Neural progenitor cell (in vitro differentiated cells): Measurements from ENCODE around the gene ELP5. TPM values are rescaled to one million over a fixed set of nuclear protein-coding genes. Genes with fewer than 3 reads are reported as not detected.

Source experiments
- DNase-seq: peaks from one replicate; pipeline ENCODE4 v3.0.0-alpha.2; 2016; ENCODE audit warnings: low spot score
- H2AFZ ChIP-seq: fragments of 200-600 bp; sonication (generic); replicated peaks from 2 replicates; pipeline ENCODE4 v1.6.1; 2016; ENCODE audit warnings: antibody characterized with exemption
- H3F3A ChIP-seq: fragments of 200-600 bp; sonication (generic); 2 replicates; pipeline ENCODE4 v1.6.1; 2016; ENCODE audit warnings: antibody characterized with exemption, low read depth
- H3K27ac ChIP-seq: fragments of 200-600 bp; sonication (generic); 2 replicates; pipeline ENCODE4 v1.5.1; 2016; ENCODE audit warnings: mild to moderate bottlenecking
- H3K27me3 ChIP-seq: fragments of 200-600 bp; sonication (generic); 2 replicates; pipeline ENCODE4 v1.6.1; 2016; ENCODE audit warnings: mild to moderate bottlenecking, moderate library complexity
- H3K36me3 ChIP-seq: fragments of 200-600 bp; sonication (generic); 2 replicates; pipeline ENCODE4 v1.5.1; 2016
- H3K4me1 ChIP-seq: fragments of 200-600 bp; sonication (generic); 2 replicates; pipeline ENCODE4 v1.6.1; 2016; ENCODE audit warnings: mixed run types
- H3K4me2 ChIP-seq: fragments of 200-600 bp; sonication (generic); 2 replicates; pipeline ENCODE4 v1.6.1; 2016
- H3K4me3 ChIP-seq: fragments of 200-600 bp; sonication (generic); 2 replicates; pipeline ENCODE4 v1.5.1; 2016
- H3K79me2 ChIP-seq: fragments of 200-600 bp; sonication (generic); 2 replicates; pipeline ENCODE4 v1.6.1; 2016; ENCODE audit warnings: low read depth
- H3K9ac ChIP-seq: fragments of 200-600 bp; sonication (generic); 2 replicates; pipeline ENCODE4 v1.6.1; 2016
- H3K9me3 ChIP-seq: fragments of 200-600 bp; sonication (generic); 2 replicates; pipeline ENCODE4 v1.5.1; 2016; ENCODE audit warnings: low read depth
- H4K20me1 ChIP-seq: fragments of 200-600 bp; sonication (generic); 2 replicates; pipeline ENCODE4 v1.6.1; 2016; ENCODE audit warnings: low read depth
- H3K27ac Mint-ChIP-seq: 3 replicates; pipeline ENCODE4 v1.8.0; 2021; ENCODE audit warnings: mixed read lengths
- H3K27me3 Mint-ChIP-seq: 2 replicates; pipeline ENCODE4 v1.8.0; 2022; ENCODE audit warnings: low read depth, mild to moderate bottlenecking, inconsistent platforms, moderate library complexity, mixed read lengths; ENCODE audit not compliant: insufficient read depth
- H3K36me3 Mint-ChIP-seq: 3 replicates; pipeline ENCODE4 v1.8.0; 2021; ENCODE audit warnings: mixed read lengths
- H3K4me1 Mint-ChIP-seq: 3 replicates; pipeline ENCODE4 v1.8.0; 2021; ENCODE audit warnings: mixed read lengths
- H3K4me3 Mint-ChIP-seq: 3 replicates; pipeline ENCODE4 v1.8.0; 2021; ENCODE audit warnings: mild to moderate bottlenecking, moderate library complexity, mixed read lengths
- H3K9me3 Mint-ChIP-seq: 3 replicates; pipeline ENCODE4 v1.8.0; 2020; ENCODE audit warnings: mixed read lengths
- CTCF ChIP-seq: fragments of 200-600 bp; sonication (generic); IDR thresholded peaks from 2 replicates; pipeline ENCODE4 v1.5.1; 2017; ENCODE audit warnings: antibody characterized with exemption, mild to moderate bottlenecking
- EZH2 ChIP-seq: fragments of 200-600 bp; sonication (generic); IDR thresholded peaks from 2 replicates; pipeline ENCODE4 v1.6.1; 2017; ENCODE audit warnings: antibody characterized with exemption, mild to moderate bottlenecking, moderate library complexity
- EZH2phosphoT487 ChIP-seq: fragments of 200-600 bp; sonication (generic); IDR thresholded peaks from 2 replicates; pipeline ENCODE4 v1.6.1; 2017; ENCODE audit warnings: antibody characterized with exemption
- total RNA-seq: library from RNA; depleted of rRNA; stranded (reverse); fragments of >200 nt; gene quantifications from 2 replicates; pipeline ENCODE4 v1.2.3, GENCODE V29; 2015; ENCODE audit warnings: low replicate concordance

Gene ELP5
- total RNA-seq, 1 donor from 2014 or later = 17.5 TPM

DNA sequence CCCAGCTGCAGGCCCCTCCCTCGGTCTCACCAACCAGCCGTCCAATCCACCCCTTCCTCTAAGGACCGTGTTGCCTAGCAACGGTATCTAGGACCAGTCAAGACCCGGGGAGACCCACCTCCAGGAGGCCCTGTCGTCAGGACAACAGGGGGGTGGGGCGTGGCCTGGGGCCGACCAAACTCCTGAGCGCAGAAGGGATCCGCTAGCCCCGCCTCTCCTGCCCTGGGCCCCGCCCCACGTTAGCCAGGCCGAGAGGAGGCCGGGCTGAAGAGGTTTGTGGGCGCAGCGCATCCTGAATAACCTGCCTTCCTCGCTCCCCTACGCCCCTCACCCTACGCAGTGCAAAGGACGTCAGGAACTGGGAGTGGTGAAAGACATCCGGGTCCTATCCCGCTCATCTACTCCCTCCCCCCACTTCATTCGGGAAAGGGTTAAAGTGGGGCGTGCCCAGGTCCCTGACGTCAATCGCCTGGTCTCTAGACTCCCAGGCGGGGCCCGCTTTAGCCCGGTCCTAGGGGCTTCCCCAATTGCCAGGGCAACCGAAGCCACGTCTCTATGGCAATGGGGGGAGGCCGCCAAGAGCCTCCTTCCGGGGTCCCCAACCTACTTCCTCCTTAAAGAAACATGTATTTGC, 47.1 kb upstream of the ELP5 start:
- Mint-ChIP-seq H3K9me3 (no peaks in the 10 kb centered on the region), H3K4me1 (peaks cover 59% of the 10 kb centered on the region), H3K36me3 (peaks cover 25% of the 10 kb centered on the region), H3K27ac (peak overlapping the region; percentile 48), H3K4me3 (peak overlapping the region; percentile 78), H3K27me3 (peaks cover 2% of the 10 kb centered on the region)
- Histone ChIP-seq H4K20me1 (peaks cover 29% of the 10 kb centered on the region), H2AFZ (no peak overlapping the region), H3K4me1 (peaks cover 36% of the 10 kb centered on the region), H3K36me3 (peaks cover 11% of the 10 kb centered on the region), H3K4me2 (peak overlapping the region; percentile 76), H3K9ac (no peak overlapping the region), H3K27ac (no peak overlapping the region), H3K79me2 (peaks cover 48% of the 10 kb centered on the region), H3K9me3 (no peaks in the 10 kb centered on the region), H3F3A (peaks cover 35% of the 10 kb centered on the region), H3K27me3 (no peaks in the 10 kb centered on the region), H3K4me3 (peak overlapping the region; percentile 58)
- peak; percentile 99 for DNase-seq
- TF ChIP-seq CTCF = no peak
- TF ChIP-seq EZH2 = no peak
- no peak for TF ChIP-seq EZH2phosphoT487

DNA sequence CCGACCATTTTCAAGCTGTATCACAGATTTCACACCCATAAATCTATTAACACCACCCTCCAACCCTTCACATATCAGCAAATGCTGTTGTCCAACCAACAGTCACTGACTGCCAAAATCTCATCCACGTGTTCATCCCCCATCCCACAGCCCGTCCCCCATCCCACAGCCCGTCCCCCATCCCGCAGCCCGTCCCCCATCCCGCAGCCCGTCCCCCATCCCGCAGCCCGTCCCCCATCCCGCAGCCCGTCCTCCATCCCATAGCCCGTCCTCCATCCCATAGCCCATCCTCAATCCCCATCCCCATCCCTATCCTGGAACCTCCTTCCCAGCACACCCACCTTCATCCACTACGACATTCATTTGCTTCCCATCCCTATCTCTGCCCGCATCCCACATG, 46.5 kb upstream of the ELP5 start:
- H3K27ac Mint-ChIP-seq = peak overlapping the region; percentile 48
- peaks cover 2% of the 10 kb centered on the region for H3K27me3 Mint-ChIP-seq
- Histone ChIP-seq H3K27ac (no peak overlapping the region), H3K79me2 (peaks cover 54% of the 10 kb centered on the region), H3K36me3 (peaks cover 11% of the 10 kb centered on the region), H3K4me3 (peak overlapping the region; percentile 58), H3K9me3 (no peaks in the 10 kb centered on the region), H2AFZ (no peak overlapping the region), H3F3A (peaks cover 41% of the 10 kb centered on the region), H3K9ac (no peak overlapping the region), H3K4me2 (peak overlapping the region; percentile 76), H4K20me1 (peaks cover 29% of the 10 kb centered on the region), H3K27me3 (no peaks in the 10 kb centered on the region), H3K4me1 (peaks cover 38% of the 10 kb centered on the region)
- H3K9me3 Mint-ChIP-seq = no peaks in the 10 kb centered on the region
- no peak for TF ChIP-seq CTCF
- no peak for TF ChIP-seq EZH2phosphoT487
- TF ChIP-seq EZH2 = no peak
- peaks cover 25% of the 10 kb centered on the region for H3K36me3 Mint-ChIP-seq
- peak overlapping the region; percentile 78 for H3K4me3 Mint-ChIP-seq
- DNase-seq = no peak
- H3K4me1 Mint-ChIP-seq = peaks cover 65% of the 10 kb centered on the region

GRCh38 chr17:7207120-7208001, 44.7 kb upstream of the ELP5 start:
- peak overlapping the region; percentile 72 for H3K4me2 ChIP-seq
- H4K20me1 ChIP-seq = peaks cover 29% of the 10 kb centered on the region
- no peaks in the 10 kb centered on the region for H3K9me3 Mint-ChIP-seq
- DNase-seq = no peak
- no peaks in the 10 kb centered on the region for H3K27me3 ChIP-seq
- H3K4me3 Mint-ChIP-seq = peak overlapping the region; percentile 79
- peaks cover 4% of the 10 kb centered on the region for H3K36me3 ChIP-seq
- H3K4me1 Mint-ChIP-seq = peaks cover 77% of the 10 kb centered on the region
- H3K27me3 Mint-ChIP-seq = peaks cover 4% of the 10 kb centered on the region
- peaks cover 51% of the 10 kb centered on the region for H3K4me1 ChIP-seq
- H3K4me3 ChIP-seq = peak overlapping the region; percentile 30
- peaks cover 16% of the 10 kb centered on the region for H3K36me3 Mint-ChIP-seq
- H3K9ac ChIP-seq = no peak overlapping the region
- peak overlapping the region; percentile 72 for H3K27ac Mint-ChIP-seq
- no peak for TF ChIP-seq EZH2phosphoT487
- no peak for TF ChIP-seq EZH2
- no peak for TF ChIP-seq CTCF
- H3K27ac ChIP-seq = no peak overlapping the region
- H2AFZ ChIP-seq = no peak overlapping the region
- H3K9me3 ChIP-seq = no peaks in the 10 kb centered on the region
- H3K79me2 ChIP-seq = peaks cover 71% of the 10 kb centered on the region
- H3F3A ChIP-seq = peaks cover 50% of the 10 kb centered on the region
